SIG-M5 treated with dmso at 0.1 percent for 504 hours (cell line): Measurements from ENCODE around the gene ZNF555.

ENCODE experiments used
- DNase-seq: peaks from one replicate; lab custom pipeline; 2025; ENCODE audit not compliant: unreplicated experiment; lab: John Stamatoyannopoulos, UW

ZNF555 gene

GRCh38 chr19:2822846-2823245, 18.4 kb upstream of the ZNF555 start:
- DNase-seq = no peak

- DNase-seq = no peak
These were observed 17.6 kb upstream of the ZNF555 start for GRCh38 chr19:2823646-2824045.

DNA sequence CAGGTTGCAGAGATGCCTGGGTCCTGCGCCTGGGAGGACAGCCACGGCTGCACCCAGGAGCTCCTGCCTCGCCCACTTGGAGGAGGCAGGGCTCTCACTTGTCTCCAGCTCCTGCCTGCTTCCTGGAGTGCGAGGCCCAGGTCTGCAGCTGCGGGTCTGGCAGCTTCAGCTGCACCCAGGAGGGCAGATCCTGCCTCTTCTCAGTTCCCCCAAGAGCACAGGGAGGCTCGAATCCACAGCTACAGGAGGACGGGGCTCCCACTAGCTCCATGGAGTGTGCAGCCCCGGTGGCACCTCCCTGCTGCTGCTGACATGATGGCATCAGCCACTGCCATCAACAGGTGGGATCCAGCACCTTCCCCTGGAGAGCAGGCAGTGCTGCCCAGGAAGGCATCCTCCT, 17.1 kb upstream of the ZNF555 start:
- no peak for DNase-seq

GRCh38 chr19:2827022-2827421, 14.3 kb upstream of the ZNF555 start:
- DNase-seq = no peak

DNA sequence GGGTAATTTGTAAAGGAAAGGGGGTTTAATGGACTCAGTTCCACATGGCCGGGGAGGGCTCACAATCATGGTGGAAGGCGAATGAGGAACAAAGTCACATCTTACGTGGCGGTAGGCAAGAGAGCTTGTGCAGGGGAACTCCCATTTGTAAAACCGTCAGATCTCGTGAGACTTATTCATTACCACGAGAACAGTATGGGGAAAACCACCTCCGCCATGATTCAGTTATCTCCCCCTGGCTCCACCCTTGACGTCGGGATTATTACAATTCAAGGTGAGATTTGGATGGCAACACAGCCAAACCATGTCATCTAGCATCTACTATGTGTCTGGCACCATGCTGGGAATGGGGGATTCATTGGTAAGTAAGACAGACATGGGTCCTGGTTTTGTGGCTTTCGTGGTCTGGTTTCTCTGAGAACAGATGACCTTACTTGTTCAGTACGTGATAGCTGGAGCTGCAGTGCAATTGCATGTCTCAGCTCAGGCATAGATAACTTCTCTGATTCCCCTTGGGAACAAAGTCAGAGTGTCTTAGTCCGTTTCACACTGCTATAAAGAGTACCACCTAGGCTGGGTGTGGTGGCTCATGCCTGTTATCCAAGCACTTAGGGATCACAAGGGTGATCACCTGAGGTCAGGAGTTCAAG, 13.3 kb upstream of the ZNF555 start:
- DNase-seq = no peak

DNA sequence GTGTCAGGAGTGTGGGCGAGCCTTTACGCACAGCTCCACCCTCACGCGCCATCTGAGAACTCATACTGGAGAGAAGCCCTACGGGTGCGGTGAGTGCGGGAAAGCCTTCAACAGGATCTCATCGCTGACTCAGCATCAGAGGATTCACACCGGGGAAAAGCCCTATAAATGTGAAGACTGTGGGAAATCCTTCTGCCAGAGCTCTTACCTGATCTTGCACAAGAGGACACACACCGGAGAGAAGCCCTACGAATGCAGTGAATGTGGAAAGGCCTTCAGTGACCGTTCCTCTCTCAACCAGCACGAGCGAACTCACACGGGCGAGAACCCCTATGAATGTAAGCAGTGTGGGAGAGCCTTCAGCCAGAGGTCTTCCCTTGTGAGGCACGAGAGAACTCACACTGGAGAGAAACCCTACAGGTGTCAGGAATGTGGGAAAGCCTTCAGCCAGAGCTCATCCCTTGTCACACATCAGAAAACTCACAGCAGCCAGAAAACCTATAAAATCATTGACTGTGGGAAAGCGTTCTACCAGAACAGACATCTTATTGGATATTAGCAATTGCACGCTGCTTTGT, 6.9 kb upstream of the ZNF555 start:
- DNase-seq = no peak

DNA sequence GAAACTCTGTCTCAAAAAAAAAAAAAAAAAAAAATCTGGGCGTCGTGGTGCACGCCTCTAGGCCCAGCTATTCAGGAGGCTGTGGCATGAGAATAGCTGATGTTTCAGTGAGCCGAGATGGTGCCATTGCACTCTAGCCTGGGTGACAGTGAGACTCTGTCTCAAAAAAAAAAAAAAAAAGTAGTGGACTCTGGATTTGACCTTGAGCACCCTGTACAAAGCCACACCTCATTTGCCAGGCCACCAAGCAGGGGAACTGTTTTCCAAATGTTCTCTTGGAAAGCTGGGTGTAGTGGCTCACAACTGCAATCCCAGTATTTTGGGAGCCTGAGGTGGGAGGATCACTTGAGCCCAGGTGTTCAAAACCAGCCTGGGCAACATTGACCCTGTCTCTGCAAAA, 3.8 kb upstream of the ZNF555 start:
- DNase-seq = no peak

DNA sequence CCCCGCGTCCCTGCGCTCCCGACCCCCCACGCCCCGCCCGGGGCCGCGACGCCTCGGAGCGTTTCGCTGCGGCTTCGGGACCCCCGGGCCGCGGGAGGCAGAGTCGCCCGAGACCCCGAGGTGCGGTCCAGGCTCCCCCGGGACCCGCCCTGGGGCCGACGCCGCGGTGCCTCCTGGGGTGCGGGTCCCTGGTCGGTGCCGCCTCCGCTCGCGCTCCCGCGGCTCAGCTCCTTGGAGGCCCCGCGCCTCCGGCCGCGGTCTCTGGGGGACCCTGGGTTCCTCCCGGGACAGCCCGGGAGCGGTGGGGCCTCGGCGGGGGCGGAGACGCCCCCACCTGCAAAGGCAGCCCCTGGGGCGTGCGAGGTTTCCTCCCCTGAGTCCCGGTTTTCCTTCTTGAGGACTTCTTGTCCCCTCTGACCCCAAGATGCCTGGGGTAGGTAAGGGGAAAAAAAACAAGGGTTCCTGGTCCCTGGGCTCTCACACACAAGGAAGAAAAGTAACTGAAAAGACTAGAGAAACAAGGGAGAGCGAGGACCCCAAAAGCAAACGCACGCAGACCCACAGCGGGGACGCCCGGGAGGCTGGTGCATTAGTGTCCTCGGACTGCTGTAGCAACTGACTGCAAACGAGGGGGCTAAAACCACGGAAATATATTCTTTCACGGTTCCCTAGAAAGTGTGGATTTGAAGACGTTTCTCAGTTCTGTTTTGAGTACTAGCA, 740 bp downstream of the ZNF555 start:
- DNase-seq = no peak

DNA sequence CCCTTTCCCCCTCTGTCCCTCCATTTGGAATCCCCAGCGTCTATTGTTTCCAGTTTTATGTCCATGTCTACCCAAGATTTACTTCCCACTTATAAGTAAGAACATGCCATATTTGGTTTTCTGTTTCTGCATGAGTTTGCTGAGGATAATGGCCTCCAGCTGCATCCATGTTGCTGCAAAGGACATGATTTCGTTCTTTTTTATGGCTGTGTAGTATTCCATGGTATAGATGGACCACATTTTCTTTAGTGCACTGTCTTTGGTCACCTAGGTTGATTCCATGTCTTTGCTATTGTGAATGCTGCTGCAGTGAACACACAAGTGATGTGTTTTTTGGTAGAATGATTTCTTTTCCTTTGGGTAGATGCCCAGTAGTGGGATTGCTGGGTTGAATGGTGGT, 3.8 kb downstream of the ZNF555 start:
- DNase-seq = no peak

DNA sequence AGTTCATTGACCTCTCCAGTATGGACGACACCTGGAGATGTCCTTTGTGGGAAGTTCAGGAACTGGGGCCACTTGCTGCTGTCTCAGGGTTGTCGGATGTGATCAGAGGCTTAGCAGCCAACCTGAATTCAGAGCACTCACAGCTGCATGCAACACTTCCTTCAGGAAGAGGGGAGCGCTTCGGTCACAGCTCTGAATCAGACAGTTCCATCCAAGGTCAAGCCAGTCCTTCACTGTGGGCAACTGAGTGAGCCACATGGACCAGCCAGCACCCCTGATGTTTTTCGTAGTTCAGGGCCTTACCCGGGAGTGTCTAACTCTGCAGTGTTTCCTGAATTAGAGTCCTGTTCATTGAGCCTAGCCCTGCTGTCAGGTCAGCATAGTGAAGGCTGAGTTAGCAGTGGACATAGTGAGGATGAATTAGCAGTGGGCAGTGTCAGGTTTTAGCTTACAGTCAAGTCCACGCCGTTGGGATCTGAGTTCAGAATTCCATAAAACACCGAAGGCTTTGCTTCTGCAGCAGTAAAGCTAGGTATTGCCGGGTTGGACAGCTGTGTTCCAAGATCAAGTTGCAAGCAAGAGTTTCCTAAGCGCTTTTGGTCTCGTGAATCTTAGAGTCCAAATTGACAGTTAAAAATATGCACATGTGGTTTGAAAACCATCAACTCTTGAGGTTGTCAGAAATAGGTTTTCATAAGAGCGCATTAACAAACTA, 5.1 kb downstream of the ZNF555 start:
- no peak for DNase-seq

GRCh38 chr19:2847507-2847906, 6.2 kb downstream of the ZNF555 start:
- no peak for DNase-seq

DNA sequence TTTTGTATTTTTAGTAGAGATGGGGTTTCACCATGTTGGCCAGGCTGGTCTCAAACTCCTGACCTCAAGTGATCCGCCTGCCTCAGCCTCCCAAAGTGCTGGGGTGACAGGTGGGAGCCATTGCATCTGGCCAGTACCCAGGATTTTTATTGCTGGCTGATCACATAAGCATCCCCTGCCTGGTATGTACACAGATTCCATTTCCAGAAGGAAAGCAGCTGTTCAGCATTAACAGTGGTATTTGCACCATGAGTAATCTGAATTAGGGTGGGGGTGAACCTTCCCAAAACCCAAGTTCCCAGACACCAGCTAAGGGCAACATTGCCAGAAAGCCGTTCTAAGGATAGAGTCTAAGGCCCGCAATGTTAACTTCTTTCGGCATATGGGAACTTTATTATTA, 7.3 kb downstream of the ZNF555 start:
- DNase-seq = no peak

GRCh38 chr19:2850256-2850925, 9.1 kb downstream of the ZNF555 start:
- DNase-seq = no peak

- no peak for DNase-seq
These were observed 11.3 kb downstream of the ZNF555 start for GRCh38 chr19:2852598-2852997.

DNA sequence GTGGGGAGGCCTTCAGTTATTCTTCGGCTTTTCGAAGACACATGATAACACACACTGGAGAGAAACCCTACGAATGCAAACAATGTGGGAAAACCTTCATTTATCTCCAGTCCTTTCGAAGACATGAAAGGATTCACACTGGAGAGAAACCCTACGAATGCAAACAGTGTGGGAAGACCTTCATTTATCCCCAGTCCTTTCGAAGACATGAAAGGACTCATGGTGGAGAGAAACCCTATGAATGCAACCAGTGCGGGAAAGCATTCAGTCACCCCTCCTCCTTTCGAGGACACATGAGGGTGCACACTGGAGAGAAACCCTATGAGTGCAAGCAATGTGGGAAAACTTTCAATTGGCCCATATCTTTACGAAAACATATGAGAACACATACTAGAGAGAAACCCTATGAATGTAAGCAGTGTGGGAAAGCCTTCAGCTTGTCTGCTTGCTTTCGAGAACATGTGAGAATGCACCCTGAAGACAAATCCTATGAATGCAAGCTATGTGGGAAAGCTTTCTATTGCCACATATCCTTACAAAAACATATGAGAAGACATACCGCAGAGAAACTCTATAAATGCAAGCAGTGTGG, 11.8 kb downstream of the ZNF555 start:
- DNase-seq = no peak

DNA sequence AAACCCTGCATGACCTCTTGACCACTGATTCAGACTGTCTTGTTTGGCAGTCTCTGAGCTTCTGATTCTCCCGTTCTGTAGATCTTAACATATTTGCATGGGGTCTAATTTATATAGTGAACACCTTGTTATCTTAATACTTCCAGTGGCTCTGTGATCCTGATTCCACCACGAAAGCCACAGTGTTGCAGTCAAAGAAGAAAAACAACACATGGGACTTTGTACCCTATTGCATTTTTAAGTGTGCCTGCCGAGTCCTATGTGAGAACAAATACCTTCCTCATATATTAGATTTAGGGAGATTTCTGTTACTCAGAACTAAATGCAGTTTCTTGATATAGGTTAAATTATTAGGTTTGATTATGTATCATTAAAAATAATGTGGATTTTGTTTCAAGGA, 13.6 kb downstream of the ZNF555 start:
- no peak for DNase-seq

GRCh38 chr19:2856457-2857050, 15.3 kb downstream of the ZNF555 start:
- DNase-seq = no peak

GRCh38 chr19:2858864-2859263, 17.6 kb downstream of the ZNF555 start:
- DNase-seq = no peak

GRCh38 chr19:2863816-2864215, 22.5 kb downstream of the ZNF555 start:
- no peak for DNase-seq

DNA sequence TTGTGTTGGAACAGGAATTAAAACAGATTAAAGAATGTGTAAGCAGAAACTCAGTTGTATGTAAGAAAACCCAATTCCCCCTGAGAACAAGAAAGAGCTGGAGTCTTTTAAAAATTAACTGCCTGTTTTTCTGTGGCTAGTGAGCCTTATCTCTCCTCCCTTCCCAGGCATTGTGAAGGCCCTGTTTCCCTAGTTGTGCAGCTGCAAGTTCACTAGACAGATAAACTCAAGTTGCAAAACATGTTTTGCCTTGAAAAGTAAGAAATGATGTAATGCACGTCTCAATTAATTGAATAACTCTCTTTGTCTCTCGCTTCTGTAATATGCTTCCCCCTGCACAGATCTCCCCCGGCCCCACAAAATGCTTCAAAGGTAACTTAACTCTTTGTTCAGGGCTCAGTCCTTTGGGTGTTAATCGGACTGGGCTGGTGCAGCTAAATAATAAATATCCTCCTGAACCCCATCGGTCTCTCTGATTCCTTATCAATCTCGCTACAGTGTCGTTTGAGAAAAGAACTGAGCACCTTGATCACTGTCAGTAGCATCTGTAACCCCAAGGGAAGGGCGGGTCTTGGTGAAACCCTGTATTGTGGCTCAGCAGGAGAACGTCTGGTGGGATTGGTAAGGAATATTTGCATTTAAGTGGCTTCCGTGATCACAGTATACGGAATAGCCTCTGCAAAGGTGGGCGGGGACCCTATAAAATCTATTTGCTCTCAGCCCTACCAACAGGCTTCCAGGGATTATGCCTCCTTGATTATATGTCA, 24.2 kb downstream of the ZNF555 start:
- no peak for DNase-seq
